ENCODE data around the gene IP6K3.
A peak's percentile ranks its signal among the peaks of the same experiment; 100 is the strongest.

The IP6K3 gene

DNA sequence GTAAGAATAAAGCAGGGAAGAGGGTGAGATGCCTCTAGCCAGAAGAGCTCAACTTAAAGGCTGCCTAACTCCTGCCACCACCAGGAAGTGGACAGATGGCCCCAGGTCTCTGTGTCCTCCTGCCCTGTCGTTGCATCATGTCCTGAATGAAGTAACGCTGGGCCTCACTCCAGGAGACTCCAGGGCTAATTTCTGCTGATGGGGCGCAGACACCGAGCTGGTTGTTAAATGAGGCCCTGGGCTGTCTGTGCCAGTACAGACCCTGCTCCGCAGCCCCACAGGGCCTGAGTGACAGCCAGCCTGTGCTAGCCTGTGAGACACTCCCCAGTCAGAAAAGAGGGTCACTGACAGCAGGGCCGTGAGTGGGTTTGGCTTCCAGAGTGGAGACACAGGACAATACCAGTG, 6.5 kb downstream of the IP6K3 start:
- DNase-seq (ENCODE audit: low spot score) = no peak

DNA sequence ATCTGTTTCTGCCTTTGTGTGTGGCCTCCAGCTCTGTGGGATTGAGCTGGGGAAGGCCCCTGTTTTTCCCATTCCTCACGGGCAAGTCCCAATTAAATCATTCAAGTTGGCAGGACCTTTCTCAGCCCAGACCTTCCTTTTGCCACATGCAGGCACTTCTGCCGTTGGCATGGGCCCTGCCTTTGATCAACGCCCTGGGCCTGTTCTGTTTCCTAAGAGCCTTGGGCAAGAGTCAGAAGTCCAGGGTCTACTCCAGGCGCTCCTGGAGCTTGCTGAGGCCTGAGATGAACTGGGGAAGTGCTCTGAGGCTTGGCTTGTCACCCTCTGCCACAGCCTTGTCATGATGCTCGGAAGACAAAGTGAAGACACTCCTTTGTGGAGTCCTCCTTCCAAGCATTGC, 7.1 kb downstream of the IP6K3 start:
- no peak for DNase-seq (ENCODE audit: low spot score)

DNA sequence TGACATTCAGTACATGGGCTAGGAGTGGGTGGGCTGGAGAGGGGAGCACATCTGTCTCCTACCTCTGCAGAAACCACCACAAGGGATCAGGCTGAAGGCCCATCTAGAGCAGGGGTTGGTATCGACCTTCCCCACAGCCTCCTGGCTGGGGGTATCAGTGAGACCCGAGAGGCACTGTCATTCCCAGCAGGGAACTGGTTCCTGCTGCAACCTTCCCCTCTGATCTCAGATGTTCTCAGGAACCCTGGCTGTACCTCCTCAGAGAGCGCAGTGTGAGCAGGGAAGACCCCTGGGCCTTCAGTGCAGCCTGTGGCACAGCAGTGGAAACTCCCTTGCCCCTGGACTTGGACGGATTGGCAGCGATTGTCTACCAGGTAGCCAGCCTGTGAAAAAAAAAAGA, 7.8 kb downstream of the IP6K3 start:
- DNase-seq (ENCODE audit: low spot score) = no peak

DNA sequence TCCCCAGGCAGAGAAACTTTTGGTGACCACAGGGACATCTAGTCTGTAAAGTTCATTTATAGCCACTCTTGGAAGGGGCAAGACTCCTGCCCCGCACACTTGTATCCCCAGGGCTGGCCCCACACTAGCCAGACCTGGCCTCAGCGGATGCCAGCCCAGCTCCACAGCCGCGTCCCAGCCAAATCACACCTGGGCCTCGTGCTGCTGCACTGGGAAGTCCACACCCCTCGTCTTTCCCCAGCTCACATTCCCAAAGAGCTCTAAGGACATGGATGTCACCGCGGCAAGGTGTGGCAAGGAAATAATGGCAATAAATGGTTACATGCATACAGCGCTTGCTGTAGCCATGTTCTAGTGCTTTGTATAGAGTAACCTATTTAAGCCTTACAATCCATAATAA, 8.6 kb downstream of the IP6K3 start:
- DNase-seq (ENCODE audit: low spot score) = no peak

DNA sequence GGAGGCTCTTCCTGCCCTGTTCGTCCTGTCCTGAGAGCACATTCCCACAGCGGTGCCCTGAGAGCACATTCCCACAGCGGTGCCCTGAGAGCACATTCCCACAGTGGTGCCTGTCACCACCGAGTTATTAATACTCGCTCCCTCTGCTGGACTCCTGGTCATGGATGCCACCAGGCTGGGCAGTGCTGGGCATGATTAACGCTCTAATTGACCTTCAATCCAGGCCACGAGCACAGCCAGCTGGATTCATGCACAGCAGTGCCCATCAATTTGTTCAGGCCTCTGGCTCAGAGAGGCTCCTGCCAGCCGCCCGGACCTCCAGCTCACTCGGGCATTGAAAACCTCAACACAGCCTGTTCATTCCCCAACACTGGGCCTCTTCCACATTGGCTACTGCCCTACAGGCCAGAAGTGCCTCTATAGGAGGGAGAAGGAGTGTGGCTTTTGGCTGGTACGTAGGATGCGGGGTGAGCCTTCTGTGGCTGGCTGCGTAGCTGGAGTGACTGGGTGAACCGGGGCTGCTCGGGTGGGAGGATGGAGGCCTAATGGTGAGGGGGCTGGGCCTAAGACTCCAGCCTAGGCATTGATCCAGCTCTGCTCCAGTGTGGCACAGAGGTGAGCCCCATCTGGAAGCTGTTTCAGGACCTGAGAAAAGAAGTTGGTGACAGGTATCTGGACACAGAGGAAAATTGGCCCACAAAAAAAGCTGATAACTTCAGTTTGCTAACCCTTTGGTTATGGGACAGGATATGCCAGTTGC, 9.3 kb downstream of the IP6K3 start:
- DNase-seq (ENCODE audit: low spot score) = no peak

DNA sequence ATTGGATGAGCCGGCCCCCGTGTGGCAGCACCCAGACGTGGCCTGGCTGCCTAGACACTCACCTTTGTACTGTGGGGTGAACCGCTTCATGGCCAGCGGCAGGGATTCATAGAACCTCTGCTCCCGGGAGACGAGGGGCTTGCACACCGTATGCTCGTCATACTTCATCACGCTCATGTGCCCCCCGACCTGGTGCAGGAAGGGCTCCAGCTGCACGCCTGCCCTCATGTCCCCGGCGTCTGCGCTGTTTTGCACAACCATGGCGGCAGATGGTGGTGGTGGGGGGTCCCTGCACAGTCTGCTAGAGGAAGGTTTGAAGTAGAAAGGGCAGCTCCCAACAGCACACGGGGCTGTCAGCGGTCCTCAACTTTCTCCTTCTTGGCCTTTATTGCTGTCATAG, 11.5 kb downstream of the IP6K3 start:
- no peak for DNase-seq (ENCODE audit: low spot score)

DNA sequence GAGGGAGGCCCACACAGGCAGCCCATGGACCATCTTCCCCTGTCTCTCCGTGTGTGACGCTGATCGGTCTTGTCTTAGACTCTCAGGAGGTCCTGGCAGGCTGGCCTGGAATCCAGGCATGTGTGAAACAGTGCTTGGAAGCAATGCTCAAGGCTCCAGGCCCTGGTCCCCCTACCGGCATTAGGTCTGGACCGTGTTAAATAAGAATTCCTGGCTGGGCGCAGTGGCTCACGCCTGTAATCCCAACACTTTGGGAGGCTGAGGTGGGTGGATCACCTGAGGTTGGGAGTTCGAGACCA, 13.0 kb downstream of the IP6K3 start:
- no peak for DNase-seq (ENCODE audit: low spot score)

DNA sequence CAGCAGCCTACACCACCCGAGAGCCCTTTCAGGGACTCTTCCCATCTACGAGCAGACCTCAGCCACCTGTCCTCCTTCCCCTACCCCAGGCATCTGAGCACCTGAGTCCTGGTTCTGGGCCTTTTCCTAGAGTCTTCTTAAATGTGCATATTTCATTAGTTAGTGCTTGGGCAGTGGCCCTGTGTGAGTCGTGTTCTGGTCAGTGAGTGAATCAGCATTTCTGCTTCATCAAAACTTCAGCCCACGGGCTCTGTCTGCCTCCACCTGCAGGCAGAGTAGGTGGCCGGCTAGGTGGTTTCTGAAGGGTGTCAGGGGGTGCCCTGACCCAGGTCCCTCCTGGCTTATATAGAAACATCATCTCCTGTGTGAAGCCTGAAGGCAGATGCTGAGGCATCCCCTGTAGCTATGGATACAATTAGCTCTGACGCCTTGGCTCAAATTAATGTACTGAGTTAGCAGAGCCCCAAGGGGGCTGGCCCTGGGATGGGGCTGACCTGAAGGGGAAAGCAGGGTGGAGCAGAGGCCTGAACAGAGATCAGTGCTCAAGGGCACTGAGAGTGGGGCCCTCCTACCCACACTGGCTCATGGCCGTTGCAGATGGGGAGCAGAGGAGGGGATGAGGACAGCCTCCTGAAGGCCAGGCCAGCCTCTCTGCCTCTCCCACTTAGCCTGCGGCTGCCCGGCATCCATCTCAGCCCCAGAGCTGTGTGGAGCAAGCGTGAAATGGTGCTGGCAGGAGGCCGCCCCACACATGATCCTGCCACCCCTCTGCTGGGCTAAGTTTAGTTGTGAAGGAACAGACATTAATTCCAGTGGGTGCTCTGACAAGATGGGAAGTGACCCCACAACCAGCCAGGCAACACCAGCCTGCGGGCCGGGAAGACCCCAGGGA, 13.6 kb downstream of the IP6K3 start:
- DNase-seq (ENCODE audit: low spot score) = peak; percentile 57

DNA sequence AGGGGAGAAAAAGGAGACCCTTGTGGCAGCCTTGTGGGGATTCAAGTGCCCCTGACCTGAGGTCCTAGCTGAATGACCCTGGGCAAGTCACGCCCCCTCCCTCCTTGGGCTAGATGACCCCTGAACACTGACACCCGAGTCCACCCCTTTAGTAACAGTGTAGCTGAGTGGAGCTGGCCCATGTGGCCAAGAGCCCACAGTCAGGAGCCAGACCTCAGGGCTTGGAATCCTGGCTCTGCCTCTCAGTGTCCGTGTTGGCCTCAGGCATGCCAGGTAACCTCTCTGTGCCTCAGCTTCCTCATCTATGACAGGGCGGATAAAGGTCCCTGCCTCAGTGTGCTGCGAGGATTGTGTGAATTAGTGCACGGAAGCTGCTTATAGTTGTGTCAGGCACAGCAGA, 14.3 kb downstream of the IP6K3 start:
- DNase-seq (ENCODE audit: low spot score) = no peak

DNA sequence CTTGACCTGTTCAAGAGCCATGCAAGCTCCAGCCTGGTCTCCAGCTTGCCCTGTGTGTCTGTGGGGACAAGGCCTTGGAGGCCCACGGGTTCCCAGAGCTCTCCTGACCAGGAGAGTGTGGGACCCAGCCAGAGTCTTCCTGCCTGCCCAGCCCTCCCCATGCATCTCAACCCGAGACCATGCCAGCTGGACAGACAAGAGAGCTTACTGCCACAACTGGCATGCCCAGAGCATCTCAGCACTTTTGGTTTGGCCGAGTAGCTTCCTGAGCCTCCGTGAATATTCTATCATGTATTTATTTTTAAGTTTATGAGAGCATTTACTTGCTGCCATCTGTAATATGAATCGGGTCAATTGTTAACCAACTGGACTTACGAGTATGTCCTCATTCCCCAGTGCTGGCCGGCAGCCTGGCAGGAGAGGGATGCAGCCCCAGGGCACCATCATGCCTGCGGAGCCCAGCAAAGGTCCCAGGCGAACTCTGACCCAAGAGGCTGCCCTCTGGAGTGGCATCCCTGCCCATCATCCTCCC, 14.9 kb downstream of the IP6K3 start:
- DNase-seq (ENCODE audit: low spot score) = peak; percentile 63

DNA sequence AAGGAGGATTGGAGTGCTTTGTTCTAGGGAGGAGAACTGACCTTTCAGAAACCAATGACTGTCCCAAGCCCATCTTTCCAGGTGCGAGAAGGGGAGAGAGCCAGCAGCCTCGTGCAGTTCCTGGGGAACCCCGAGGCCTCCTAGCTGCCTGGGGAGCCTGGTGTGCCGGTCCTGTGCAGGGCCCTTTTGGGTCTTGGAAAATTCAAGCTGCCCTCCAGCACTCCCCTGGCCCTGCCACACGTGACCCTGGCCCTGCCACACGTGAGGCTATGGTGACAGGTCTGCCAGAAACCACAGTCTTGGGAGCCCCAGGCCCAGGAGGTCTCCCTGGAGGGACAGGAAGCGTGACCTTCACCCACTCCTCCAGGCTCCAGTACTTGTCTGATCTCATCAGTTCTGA, 15.7 kb downstream of the IP6K3 start:
- DNase-seq (ENCODE audit: low spot score) = no peak

DNA sequence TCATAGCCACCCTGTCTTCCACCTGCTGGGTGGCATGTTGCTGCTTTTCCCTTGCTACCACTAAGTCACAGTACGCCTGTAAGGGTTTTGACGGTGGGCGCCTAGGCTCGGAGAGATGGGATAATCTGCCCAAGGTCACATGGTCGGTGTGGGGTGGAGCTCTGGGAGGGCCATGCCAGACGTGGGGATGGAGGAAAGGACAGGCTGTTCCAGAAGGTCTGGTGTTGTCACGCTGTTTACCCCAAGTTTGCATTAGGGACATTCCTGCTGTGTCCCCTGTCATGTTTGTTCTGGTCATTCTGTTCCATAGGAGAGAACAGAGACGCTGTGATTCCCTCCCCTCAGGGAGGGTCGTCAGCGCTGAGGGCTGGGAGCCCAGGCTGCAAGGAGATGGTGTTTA, 16.1 kb downstream of the IP6K3 start:
- DNase-seq (ENCODE audit: low spot score) = no peak

DNA sequence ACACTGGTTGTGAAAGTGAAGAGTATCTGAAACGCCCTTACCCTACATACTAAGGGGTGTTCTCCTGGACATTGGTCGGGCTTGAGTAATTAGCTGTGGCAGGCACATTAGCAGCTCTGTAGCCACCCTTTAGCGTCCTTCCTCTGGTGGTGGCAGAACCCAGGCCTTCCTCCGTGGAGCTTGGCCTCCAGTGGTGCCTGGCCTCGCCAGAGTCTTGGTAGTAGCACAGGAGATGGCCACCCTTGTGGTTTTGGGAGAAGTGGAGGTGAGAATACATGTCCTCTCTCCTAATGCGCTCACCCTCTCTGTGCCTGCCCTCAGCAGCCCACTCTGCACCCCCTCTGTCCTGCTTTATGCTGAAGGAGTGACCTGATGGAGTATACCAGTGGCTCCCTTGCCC, 17.6 kb downstream of the IP6K3 start:
- DNase-seq (ENCODE audit: low spot score) = no peak

DNA sequence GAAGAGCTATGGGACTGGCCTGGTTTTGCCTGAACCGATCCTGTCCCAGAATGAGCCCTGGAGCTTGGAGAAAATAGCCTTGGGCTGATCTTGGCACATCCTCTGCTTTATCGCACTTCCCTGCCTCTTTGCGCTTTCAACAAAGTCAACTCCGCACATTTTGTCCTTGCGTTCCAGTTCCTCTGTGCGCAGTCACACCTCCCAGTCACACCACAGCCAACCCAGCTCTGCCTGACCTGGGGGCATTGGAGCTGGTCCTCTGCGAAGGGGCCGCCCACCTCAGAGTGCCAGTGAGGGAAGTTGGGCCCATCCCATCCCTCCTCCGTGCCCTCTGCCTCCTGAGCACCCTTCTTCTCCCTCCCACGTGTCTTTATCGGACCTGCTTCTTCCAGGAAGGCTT, 18.3 kb downstream of the IP6K3 start:
- DNase-seq (ENCODE audit: low spot score) = no peak

DNA sequence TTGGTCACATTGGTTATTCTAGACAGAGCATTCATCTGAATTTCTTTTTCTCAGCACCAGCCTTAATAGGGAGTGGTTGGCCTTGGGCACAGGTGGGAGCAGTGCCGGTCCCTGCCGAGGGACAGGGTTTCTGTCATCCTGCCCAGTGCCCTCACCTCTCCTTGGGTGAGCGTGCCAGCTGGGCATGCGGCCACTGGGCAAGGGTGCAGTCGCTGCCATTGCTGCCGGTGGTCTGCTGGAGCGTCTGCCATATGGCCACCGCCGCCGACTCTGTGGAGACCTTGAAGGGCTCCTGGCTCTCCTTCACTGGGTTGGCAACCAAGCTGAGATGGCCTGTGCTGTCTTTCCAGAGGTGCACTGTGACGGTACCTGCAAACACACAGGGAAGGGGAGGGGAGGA, 18.8 kb downstream of the IP6K3 start:
- no peak for DNase-seq (ENCODE audit: low spot score)

DNA sequence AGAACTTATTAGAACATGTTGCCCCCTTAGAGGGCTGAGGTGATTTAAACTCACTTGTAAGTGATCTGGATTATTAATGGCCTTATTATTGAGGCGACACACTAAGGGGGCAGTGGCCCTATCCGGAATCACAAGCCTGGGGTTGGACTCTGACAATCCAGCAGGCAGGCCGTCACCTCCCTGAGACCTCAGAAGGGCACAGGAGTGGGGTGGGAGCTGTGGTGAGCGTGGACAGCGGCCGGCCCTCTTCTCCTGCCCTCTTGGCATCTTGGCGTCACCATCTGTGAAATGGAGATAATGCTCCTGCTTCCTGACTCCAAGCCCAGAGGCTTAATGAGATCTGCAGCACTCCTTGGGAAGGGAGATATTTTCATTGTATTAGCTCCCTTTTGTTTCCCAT, 19.6 kb downstream of the IP6K3 start:
- DNase-seq (ENCODE audit: low spot score) = no peak

DNA sequence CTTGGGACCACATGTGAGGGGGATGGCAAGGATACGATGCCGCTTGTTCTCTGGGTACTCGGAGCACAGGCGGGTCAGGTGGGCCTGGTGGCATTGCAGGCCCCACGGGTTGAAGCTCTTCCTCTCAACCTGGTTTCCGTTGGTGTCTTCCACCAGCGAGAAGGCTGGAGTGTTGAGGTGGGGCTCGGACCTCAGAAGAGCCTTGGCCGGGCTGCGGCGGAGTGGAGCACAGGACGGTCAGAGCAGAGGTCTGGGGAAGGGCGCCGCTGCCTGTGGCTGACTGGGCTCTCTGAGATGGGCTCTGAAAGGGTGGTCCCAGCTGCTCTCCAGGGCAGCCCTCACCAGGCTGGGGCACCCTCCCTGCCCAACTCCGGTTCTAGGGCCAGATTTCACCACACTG, 20.0 kb downstream of the IP6K3 start:
- no peak for DNase-seq (ENCODE audit: low spot score)

DNA sequence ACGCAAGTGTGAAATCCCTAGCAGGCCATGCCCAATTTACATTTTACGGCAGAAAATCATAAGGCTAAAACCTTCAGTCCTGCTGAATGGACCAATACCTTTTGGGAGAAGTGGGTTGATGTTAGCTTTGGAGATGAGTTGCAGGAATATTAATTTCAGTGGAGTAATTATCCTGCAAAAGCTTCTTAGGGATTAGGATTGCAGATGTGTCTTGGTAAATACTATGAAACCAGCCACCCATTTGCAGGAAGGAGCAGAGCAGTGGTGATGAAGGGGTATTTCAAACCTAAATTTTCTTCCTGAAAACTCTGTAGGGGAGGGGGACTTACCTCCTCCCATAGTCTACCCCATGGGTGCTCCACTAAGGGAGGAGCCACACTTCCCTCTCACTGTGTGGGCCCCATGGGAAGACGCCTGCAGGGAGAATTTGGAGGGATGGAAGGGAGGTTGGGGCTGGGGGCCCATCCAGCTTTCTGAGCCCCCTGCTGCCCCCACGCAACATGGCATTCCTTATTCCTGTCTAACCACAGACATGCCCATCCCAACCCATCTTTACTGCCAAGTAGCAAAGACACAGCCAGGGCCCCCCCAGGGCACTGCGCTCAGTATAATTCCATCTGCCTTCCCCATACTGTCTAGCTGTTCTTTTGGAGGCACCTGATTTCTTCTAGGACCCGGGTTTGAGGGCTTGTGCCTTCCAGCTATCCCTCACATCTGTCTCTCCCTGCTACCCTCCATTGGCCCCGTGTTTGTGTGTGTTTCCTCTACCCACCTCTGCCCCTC, 20.6 kb downstream of the IP6K3 start:
- DNase-seq (ENCODE audit: low spot score) = no peak

DNA sequence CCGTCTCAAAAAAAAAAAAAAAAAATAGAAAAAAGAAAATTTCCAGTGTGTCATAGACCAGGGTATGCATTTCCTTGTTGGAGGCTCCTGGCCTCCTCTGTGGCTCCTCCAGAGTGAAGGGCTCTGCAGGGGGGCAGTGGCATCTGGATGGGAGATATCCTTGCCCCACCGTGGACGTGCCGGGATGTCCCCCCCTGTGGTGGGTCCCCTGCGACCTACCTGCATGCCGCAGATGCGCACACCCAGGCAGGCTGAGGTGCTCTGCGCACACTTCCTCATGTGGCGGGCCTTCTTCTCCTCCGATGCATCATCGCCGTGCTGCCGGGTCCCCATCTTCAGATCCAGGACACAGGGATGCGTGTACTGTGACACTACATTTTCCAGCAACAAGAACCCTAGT, 21.5 kb downstream of the IP6K3 start:
- DNase-seq (ENCODE audit: low spot score) = no peak

DNA sequence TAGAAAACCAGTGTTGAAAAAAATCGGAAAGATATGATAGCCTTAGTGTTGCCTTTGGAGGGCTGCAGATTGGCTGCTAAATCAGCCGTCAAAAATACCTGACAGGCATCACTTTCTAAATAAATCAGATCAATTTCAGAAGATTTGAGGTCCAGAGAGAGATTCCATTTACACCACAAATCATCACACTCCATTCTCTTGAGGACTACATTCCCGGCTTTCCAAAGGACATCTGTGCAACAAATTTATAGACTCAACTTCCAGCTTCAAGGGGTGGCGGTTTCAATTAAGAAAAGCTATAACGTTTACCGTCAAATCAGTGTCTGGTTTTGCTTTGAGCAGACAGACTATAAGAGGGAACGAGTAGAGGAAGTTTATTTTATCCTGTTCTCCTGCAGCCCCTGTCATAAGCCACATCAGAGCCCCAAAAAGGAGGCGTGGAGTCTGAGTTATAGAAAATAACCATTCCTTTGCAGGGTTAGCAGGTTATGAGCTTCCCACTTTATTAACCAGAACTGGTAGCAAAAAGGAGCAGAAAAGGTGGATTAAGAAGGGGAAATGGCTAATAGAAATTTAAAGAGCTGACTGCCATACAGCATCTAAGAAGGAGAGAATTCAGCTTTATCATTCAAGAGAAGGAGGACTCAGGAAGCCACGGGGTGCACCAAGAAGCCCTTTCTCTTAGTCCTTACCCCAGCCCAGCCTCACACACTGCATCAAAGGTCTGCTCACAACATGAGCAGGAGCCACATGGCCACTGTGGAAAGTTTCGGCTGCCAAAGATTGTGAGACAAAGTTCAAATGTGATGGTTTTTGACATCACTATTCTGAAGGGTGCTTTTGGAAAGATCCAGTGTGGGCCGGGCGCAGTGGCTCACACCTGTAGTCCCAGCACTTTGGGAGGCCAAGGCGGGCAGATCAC, 22.3 kb downstream of the IP6K3 start:
- DNase-seq (ENCODE audit: low spot score) = no peak

DNA sequence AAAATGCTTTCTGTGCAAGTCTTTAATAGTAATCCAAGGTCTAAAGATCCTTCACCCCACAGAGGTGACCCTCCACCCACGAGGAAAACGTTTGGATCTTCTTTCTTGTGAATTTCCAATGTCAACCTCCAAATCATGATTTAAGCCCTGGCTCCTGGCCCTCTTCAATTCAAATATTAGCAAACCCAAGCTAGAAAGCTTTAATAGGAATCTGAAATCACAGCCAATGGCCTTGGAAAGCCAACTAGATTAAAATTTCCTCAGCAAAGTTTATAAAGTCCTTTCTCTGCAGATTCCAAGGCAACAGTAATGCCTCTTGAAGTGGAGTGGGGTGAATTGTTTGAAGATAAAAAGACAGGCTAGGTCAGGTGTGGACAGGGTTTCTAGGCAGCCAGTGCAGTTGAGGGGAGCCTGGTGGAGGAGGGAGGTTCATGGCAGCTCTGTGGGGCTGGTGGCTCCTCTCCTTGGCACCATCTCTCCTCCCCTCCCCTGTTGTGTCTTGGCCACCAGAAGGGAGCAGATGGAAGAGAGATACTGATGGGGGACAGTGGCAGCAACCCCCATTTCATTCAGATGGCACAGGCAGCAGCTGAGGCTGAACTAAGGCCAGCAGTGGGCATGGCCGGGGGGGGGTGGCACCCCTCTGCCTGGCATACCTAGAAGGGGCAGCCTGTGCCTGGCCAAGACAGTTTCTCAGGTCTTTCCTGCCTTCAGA, 23.2 kb downstream of the IP6K3 start:
- DNase-seq (ENCODE audit: low spot score) = no peak
